GM19468 (cell line): ENCODE data around the gene CTNNBIP1.

Source experiments
- ATAC-seq: cut with Tn5 transposase; IDR thresholded peaks from one replicate; pipeline ENCODE4 v1.9.1; 2021; ENCODE audit warnings: mild to moderate bottlenecking, moderate library complexity, moderate number of reproducible peaks; ENCODE audit not compliant: unreplicated experiment; ENCODE audit errors: extremely low read depth

The CTNNBIP1 gene

DNA sequence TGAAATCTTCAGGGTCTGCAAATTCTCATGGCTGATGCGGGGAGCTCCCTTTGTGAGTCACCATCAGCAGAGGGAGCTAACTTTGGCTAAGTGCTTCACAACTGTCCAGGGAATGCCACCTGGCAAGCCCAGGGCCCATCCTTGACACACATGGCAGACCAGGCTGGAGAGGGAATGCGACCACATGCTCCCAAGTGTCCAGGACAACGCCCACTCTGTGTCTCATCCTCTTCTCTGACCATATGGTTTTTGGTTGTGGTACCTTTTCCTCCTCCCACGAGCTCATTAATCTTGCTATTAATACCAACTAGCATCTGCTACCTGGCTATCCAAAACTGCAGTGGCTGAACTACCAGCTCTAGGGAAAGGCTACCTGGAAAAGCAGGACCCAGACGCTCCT, 49.2 kb downstream of the CTNNBIP1 start:
- ATAC-seq = no peak

DNA sequence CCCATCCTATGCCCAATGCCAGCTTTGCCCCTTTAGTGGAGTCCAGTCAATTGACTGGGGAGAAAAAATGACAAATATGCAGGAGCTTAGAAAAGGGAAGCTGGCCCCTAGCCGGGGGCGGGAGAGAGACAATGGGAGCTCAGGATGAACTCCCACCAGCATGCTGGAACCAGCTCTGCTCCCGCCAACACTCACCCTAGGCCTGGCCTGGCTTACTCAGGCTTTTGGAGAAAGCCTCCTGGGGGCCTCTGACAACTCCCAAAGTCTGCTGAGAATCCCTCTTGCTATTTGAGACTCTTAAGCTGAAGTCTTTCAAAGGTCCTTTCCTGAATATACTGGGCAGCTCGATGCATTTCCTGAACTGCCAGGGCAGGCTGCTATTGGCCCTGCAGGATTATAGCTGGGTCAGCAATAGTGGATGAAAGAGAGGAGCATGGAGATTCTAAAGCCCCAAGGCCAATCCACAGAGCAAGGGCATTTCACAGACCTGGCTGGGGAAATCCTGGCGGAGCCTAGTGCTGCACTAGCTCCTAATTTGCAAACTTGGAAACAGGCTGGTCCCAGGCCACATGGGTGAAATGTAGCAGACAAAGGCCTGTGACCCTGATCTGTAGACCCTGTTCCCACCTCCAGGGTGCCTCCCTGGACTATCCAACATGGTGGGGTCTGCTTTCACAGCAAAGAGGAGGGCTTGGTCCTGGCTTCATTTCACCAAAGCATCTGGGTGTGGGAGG, 50.6 kb downstream of the CTNNBIP1 start:
- ATAC-seq = no peak

DNA sequence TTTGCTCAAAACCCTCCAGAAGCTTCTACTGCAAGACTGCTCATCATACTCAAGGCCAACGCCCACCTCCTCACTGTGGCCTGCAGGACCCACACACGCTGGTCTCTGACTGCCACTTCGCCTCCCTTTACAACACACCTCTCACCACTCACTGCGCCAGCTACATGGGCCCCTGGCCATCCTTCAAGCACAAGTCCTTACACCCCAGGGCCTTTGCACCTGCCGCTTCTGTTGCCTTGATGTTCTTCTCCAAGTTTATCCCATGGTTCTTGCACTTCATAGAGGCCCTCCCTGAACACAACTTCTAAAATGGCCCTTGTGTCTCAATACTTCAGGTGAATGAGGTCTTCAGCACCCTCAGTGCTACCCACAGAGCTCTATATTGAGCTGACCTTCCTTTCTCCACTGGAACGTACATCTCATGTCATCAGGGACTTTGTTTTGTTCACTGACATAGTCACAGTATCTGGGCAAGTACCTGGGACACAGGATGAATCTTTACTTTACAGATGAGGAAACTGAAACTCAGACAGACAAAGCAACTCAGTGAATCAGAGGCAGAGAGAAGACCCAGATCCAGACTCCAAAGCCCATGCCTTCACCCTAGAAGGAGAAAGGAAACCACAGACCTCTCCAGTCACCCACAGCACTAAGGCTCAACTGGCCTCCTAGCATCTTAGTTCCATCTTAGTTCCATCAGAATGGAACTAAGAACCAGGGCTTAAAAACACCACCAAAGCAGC, 51.6 kb downstream of the CTNNBIP1 start:
- ATAC-seq = no peak

DNA sequence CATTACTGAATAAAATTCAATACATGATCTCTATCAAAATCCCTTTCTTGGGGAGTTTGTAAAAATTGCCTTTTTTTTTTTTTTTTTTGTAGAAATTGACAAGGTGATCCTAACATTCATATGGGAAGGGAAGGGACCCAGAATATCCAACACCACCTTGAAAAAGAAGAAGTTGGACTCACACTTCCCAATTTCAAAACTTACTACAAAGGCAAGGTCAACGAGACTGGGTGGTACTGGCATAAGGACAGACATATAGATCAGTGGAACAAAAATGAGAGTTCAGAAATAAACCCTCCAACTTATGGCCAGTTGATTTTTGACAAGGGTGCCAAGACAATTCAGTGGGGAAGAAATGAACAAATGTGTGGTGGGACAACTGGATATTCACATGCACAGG, 54.9 kb downstream of the CTNNBIP1 start:
- ATAC-seq = no peak

DNA sequence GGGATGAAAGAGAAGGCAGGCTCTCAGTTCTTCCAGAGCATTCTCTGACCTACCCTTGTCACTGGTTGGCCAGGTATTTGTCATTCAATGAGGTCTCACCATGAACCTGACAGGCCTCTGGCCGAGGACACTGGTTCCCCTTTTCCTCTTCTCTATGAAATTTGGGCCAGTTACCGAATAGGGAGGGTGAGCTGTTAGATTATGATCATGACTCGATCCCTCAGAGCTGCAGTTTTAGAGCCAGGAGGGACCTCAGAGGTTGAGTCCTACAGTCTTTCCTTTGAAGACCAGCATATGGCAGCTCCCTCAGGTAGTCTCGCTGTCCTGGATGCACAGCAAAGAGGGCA, 56.8 kb downstream of the CTNNBIP1 start:
- no peak for ATAC-seq

DNA sequence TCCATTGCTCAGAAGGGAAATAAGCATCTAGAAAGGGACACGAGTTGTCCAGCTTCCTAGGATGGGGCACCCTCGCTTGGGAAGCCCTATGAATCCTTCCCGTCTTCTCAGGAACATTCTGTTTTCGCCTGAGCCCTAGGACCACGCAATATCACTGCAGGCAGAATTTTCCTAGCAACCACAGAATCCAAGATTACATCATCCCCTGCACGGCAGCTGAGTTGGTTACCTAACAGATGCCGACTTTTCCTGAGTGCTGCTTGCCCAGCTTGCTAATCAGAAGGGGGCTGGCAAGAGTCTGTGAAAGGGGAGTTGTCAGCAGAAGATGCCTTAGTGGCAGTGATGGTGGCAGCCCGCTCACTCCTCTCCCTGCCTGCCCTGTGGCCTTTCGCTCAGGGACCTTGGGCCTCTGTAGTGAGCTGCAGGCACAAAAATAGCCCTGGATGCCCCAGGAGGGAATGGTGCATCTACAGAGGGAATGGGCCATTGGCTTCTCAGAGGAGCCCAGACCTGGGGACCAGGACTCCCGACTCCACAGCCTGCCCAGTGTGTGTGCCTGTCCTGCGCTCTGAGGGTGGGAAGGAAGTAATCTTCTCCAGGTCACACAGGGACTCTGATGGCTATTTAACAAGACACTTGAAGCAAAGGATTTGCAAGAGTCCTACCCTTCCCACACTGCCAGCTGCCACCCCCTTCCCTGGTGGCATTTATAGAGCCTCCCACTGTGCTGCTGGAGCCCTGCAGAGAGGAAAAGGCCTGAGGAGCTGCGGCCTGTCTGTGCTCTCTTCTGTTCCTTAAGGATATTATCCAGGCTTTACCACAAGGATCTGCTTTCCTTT, 57.4 kb downstream of the CTNNBIP1 start:
- no peak for ATAC-seq

DNA sequence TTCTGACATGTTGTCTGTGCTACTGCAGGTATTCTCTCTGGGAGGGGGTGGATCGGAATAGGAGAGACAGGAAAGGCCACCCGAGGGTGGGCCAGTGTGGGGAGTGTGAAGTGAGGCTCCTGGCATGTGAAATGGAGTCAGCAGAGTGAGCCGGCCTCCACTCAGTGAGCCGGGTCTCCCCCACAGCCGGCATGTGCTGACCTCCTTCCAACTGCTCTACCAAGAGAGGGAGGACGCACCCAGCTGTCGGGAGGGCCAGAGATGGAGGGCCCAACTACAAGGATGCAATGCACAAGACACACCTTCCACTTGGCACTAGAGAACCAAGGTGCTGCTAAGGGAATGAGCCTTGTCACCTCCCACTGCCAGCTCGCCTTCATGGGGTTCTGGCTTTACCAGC, 58.1 kb downstream of the CTNNBIP1 start:
- ATAC-seq = no peak

DNA sequence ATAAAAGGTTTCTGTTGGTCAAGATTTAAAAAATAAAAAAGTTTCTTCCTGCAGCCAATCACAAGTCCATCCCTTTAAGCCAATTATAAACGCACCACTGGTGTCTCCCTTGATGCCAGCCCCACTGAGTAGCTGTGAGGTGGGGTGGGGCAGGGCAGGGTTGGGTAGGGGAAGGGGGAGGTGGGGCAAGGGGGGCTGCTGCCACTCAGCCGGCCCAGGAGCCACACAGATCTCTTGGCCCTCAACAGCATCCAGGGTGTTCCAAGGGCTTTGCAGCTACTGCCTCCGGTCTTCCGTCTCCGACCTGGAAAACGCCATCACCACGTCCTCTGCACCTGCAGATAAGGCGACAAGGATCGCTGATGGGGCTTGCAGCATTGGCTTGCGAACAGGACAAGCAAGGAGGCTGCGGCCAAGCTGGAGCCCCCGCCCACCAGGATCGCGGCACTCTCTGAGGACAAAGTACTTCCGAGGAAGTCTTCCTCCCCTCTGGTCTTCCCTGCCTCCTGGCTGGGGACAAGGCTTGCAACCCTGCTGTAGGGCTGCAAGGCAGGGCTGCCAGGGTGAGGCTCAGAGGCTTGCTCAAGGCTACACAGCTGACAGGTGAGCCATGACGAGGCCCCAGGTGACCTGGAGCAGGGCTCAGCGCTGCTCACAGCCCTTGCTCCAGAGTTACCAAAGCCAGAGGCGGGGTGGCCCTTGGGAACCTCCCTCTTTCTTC, 59.5 kb downstream of the CTNNBIP1 start:
- ATAC-seq = no peak

DNA sequence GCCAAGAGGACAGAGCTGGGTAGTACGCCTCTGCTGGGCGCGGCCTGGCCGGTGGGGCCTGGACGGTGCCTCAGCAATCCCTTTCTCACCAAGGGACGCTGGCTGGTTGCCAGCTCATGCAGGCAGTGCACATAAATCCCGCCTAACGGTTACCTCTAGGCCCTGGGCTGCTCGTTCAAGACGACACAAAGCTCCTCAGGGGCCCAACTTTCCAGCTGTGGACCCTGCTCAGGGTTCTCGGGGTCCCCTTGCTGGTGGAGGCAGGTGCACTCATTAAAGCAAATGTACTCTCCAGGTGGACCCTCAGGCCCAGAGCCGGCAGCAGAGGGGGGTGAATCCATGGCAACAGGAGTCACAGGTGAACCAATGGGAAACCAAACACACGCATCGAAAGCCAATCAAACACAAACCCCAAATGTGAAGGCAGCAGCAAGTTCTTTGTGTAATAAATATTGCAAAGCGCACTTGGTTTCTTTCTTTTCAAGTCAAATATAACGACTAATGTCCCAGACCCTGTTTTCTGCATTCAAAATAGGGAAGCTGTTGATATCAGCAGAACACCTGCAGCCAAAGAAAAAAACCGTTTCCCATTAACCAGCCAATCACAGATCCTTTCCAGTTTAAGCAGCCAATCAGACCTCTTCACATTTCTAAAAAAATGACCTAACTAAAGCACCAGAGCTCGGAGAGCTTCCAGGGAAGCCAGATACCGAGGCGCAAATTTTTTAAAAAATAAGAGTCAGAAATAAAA, 60.2 kb downstream of the CTNNBIP1 start:
- no peak for ATAC-seq

DNA sequence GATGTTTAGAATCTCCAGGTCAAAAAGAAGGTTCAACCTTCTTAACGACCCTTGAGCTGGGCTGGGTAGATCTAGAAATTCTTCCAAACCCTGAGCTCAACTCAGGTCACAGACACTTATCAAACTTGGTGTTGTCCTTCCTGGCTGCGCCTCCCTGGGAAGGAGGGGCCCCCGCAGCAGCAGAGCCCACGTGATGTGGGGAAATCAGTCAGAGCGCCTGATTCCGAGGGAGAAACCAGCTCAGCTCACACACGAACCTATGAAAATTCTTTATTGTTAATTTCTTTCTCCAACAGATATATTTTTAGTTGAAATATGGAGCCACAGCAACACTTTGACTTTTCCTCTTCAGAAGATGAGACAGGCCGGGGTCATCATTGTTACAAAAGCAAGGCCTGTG, 62.0 kb downstream of the CTNNBIP1 start:
- no peak for ATAC-seq

DNA sequence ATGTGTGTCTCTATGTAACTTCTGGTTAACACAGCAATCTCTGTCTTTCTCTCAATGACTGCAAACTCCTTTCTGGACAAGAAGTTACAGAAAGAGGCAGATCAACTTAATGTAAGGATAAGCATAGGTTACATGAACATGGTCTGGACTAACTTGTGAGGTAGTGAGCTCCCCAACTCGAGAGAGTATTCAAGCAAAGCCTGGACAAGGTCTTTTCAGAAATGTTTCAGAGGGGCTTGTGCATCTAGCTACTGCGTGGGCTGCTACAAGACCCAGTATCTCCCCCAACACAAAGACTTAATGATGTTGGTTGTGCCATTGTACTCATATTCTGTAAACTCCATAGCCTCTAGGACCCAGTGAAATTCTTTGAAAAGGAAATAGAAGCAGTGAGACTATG, 62.8 kb downstream of the CTNNBIP1 start:
- no peak for ATAC-seq

DNA sequence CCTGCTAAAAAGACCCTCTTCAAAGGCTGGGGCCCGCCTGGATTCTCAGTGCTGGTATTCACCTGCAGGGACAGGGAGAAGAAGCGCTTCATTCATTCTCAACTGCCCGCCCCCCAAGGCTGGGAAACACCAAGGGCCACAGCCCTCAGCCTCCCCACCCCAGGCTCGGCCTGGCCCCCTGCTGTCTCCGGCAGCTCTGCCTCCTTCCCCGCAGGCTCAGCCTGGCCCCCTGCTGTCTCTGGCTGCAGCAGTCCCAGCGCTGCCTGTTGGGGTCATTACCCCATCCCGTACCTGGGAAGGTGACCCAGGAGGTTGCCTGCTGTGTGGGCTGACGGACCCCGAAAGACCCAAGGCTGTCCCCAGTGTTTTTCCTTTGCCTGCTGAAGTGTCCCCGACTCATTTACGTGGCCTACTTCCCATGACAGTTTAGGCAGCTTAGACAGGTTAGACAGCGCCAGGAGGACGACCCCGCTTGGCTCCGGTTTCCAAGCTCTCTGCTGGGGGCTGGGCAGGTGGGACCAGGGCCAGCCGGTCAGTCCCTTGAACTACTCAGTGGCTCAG, 63.4 kb downstream of the CTNNBIP1 start:
- ATAC-seq = no peak

DNA sequence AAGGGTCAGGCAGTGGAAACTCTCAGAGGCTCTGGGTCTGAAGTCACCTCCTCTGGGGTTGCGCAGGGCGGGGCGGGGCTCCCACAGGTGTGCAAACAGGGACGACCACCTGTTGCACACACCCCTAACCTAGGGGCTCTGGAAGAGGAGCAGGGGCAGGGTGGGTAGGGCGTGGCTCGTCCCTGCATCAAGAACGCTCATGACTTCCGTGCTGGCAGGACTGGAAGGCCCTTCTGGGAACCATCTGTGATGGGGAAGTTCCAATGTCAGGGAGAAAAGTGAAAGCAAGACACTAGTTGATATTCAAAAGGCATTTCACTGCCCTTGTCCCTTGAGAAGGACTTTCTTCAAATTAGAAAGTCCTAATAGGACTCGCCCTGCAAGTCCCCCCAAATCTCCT, 64.2 kb downstream of the CTNNBIP1 start:
- ATAC-seq = no peak

DNA sequence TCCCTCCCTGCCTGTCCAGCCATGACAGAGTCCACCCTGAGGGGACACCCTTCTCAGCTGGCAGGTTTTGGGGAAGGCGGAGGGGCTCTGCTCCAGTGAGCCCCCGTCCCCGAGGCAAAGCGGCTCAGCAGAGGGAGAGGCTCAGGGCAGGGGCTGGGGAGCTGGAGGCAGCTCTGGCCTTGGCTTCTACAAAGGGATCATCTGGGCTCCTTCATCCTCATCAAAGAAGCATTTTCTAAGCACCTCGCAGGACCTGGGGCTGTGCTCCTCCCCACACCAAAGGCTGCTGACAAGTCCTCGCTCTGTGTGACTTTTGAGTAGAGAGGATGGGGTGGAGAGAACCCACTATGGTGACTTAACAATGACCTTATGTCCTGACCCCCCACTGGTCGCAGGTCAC, 65.3 kb downstream of the CTNNBIP1 start:
- no peak for ATAC-seq

DNA sequence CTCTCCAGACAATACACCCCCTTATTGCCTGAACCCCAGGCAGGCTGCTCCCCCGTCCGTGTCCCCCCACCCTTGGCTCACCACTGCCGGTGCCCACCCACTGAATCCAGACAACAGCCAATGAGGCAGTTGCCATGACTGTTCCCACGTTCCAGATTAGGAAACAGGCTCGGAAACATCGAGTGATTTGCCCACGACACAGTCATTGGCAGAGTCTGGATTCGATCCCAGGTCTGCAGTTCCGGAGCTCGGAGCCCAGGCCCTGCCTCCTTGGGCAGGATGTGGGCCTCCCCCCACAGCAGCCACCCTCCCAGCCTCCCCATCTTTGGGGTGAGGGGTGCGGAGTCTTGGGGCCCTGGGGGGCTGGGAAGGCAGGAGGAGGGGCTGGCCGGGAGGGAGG, 66.0 kb downstream of the CTNNBIP1 start:
- no peak for ATAC-seq

DNA sequence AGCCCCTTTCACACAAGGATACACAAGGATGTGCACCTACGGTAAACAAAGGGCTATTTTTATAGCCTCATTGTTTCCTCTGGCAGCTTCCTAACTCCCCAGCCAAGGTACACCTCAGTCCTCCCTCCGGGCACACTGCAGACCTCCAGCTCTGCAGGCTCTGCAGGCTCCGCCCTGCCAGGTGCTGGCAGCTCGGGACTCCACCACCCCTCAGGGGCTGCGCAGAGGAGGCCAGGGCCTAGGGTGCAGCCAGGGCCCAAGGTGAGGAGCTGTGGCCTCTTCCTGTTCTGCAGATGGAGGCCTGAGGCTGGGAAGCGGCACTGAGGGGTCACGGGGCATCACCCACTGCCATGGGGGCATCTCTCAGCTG, 66.5 kb downstream of the CTNNBIP1 start:
- ATAC-seq = no peak

DNA sequence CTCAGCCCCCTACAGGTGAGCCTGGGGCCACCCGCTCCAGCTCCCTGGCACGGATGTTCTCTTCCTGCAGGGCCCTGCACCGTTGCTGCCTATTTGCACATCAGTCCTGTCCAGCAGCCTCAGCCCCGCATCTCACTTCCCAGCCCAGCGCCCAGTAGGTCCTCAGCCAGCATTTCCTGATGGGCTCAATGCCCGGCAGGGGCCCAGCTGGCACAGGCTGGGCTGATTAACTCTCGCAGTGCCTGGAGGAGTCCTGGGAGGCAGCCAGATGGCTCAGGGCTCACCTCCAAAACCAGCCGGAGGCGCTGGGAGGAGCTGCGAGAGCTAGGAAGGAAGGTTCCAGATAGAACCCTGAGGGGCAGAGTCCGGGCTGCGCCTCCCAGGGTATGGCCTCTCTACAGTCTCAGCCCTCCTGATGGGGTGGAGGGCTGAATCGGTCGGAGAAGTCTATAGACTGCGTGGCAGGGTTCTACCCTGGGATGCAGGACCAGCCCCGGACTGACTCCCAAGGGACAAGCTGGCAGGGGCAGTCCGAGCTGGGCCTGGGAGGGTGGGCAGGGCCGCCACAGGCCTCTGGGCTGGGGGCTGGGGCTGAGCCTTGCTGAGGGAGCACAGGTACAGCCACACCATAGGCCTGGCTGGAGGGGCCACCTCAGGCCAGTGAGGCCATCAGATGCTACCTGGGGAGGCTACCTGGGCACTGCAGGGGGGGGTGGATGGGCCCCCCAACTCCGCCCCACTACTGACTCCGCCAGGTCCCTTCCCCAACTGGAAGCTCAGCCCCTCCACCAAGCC, 67.1 kb downstream of the CTNNBIP1 start:
- no peak for ATAC-seq

DNA sequence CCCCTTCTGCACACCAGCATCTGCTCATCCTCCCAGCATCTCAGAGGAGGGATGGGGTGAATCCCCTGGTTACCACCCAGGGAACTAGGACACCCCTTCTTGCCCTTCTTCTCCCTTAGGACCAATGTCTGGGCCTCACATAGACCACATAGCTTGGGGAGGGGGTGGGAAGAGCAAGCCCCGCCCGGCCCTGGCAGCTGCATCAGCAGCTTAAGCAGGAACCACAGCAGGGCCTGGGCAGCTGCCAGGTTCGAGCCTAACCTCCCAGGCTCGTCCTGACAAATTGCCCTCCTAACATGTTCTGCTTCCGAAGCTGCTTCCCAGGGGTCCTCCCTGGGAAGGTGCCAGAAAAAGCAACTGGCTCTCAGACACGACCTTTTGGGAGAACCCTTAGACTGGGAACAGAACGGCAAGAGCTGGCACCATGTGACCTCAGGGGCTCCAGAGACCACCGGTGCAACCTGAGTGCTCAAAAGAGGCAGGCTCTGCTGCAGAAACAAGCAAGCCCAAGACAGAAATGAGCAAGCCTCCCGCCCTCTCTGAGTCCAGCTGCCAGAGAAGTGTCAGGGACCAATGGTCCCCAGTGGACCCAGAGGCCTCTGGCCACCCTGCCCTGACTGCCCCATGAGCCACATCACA, 67.9 kb downstream of the CTNNBIP1 start:
- no peak for ATAC-seq
